Measurements from ENCODE around the gene RABGGTA. TPM values are rescaled to one million over a fixed set of nuclear protein-coding genes. Genes with fewer than 3 reads are reported as not detected.

Gene RABGGTA
- total RNA-seq, 6 experiments from 2014 or later: 25.4 to 31.4 (median 27.3) TPM

DNA sequence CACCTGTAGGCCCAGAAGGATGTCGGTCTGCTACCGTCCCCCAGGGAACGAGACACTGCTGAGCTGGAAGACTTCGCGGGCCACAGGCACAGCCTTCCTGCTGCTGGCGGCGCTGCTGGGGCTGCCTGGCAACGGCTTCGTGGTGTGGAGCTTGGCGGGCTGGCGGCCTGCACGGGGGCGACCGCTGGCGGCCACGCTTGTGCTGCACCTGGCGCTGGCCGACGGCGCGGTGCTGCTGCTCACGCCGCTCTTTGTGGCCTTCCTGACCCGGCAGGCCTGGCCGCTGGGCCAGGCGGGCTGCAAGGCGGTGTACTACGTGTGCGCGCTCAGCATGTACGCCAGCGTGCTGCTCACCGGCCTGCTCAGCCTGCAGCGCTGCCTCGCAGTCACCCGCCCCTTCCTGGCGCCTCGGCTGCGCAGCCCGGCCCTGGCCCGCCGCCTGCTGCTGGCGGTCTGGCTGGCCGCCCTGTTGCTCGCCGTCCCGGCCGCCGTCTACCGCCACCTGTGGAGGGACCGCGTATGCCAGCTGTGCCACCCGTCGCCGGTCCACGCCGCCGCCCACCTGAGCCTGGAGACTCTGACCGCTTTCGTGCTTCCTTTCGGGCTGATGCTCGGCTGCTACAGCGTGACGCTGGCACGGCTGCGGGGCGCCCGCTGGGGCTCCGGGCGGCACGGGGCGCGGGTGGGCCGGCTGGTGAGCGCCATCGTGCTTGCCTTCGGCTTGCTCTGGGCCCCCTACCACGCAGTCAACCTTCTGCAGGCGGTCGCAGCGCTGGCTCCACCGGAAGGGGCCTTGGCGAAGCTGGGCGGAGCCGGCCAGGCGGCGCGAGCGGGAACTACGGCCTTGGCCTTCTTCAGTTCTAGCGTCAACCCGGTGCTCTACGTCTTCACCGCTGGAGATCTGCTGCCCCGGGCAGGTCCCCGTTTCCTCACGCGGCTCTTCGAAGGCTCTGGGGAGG, 39.5 kb upstream of the RABGGTA start, which contains the start of gene LTB4R:
LTB4R (plus strand) TSS at position 857 of the 959 bp plus-strand sequence. CDS start 4,150 bp downstream, outside the sequence.
- Mint-ChIP-seq H3K27me3 (ENCODE audit: insufficient read depth) (peaks cover 10% of the 10 kb centered on the region), H3K9me3 (no peaks in the 10 kb centered on the region), H3K27ac (0 out of 2 replicates have a peak within 1 kb of the TSS, but pooled peaks have one; percentile 43), H3K4me3 (no peak within 1 kb of the TSS), H3K4me1 (ENCODE audit: low read depth) (peaks cover 23% of the 10 kb centered on the region), H3K36me3 (ENCODE audit: low read depth) (peaks cover 8% of the 10 kb centered on the region)
- DNase-seq: peak; percentile 68
- TF ChIP-seq, protein P1, sequence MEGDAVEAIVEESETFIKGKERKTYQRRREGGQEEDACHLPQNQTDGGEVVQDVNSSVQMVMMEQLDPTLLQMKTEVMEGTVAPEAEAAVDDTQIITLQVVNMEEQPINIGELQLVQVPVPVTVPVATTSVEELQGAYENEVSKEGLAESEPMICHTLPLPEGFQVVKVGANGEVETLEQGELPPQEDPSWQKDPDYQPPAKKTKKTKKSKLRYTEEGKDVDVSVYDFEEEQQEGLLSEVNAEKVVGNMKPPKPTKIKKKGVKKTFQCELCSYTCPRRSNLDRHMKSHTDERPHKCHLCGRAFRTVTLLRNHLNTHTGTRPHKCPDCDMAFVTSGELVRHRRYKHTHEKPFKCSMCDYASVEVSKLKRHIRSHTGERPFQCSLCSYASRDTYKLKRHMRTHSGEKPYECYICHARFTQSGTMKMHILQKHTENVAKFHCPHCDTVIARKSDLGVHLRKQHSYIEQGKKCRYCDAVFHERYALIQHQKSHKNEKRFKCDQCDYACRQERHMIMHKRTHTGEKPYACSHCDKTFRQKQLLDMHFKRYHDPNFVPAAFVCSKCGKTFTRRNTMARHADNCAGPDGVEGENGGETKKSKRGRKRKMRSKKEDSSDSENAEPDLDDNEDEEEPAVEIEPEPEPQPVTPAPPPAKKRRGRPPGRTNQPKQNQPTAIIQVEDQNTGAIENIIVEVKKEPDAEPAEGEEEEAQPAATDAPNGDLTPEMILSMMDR (IDR thresholded peaks at IDR 0.05): peak; percentile 72

DNA sequence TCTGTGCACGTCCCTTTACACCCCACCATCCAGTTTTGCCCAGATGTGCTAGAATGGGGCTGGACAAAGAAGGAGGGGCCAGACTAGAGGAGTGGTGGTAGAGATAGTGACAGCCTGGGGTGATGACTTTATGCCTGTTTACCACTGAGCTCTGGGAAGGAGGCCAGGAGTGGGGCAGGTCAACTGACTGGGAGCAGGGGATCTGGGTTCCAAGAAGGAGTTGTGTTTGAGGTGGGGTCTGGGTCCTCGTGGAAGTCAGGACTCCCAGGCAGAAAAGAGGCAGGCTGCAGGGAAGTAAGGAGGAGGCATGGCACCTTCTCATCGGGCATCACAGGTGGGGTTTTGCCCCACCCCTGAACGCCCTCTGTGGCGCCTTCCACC, 38.9 kb upstream of the RABGGTA start:
- H3K27ac Mint-ChIP-seq: 0 out of 2 replicates have a peak overlapping the region, but pooled peaks have one; percentile 43

DNA sequence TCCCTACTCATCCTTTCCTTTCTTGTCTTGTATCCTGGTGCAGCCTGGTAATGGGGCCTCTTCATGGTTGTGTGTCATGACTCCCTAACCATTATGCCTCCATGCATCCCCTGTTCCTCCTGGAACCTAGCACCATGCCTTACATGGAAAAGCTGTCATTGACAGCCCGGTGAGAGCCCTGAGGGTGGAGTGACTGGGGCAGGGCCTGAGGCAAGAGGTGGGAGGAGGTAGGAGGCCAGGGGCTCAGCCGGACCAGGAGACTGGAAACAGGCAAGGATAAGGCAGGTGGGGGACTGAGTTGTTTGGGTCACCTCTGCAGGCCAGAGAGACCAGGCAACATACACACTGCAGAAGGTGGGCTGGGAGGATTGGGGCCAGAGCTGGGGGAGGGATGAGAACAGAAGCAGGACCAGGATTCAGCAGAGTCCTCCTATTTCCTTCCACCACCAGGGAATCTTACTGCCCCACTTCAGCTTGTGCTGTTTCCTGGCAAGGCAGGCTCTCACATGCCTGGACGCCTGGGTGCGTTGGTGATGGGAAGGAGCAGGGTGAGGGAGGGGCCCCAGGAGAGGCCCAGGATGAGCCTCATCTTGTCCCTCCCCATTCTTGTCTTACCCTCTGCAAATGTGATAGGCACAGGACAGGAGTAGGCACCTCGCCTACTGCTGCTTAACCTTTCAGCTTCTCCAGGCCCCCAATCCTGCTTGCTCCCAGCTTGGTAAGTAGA, 38.3 kb upstream of the RABGGTA start, which contains the start of gene LTB4R2:
LTB4R2 (plus strand) TSS at position 603 of the 727 bp plus-strand sequence. CDS start 525 bp downstream, outside the sequence.
- Mint-ChIP-seq H3K36me3 (ENCODE audit: low read depth) (peaks cover 20% of the 10 kb centered on the region), H3K27ac (0 out of 2 replicates have a peak within 1 kb of the TSS, but pooled peaks have one; percentile 43), H3K9me3 (no peaks in the 10 kb centered on the region), H3K4me1 (ENCODE audit: low read depth) (peaks cover 23% of the 10 kb centered on the region), H3K27me3 (ENCODE audit: insufficient read depth) (peaks cover 4% of the 10 kb centered on the region), H3K4me3 (no peak within 1 kb of the TSS; the same call in 1 of the 2 replicates)
- TF ChIP-seq, protein P1 (IDR thresholded peaks at IDR 0.05): no peak
- DNase-seq: no peak

More for the DNA sequence above, 38.9 kb upstream of the RABGGTA start:
- Mint-ChIP-seq H3K4me1 (ENCODE audit: low read depth) (peaks cover 23% of the 10 kb centered on the region), H3K4me3 (no peak overlapping the region), H3K9me3 (no peaks in the 10 kb centered on the region), H3K27me3 (ENCODE audit: insufficient read depth) (peaks cover 6% of the 10 kb centered on the region), H3K36me3 (ENCODE audit: low read depth) (peaks cover 15% of the 10 kb centered on the region)
- DNase-seq: no peak
- TF ChIP-seq, protein P1 (IDR thresholded peaks at IDR 0.05): no peak

DNA sequence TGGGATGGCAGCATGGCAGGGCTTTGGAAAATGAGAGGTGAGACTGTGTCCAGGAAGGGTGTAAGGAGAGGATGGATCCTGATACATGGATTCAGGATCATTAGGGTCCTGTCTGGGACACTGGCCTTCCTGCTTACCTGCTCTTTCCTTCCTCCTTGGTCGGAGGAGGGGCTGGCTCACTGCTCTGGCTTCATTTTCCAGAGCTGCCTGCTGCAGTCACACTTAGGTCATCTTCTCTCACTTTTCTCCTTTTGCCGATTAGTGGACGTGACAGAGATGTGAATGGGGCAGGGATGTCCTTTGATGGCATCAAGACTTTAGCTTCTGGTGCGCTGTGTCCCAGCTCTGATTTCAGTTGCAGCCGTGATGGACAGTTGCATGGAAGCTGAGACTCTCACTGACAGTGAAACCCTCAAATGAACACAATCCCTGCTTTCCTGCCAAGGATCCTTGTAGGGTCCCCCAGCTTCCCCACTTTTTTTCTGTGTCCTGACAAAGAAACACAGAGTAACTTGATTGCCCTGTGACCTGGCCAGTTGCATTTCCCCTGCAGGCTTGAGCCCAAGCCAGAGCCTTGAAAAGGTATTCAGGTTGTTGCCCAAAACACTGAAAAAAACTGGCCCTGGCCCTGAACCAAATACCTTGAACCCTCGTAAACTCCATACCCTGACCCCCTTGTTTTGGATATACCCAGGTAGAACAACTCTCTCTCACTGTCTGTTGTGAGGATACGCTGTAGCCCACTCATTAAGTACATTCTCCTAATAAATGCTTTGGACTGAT, 37.1 kb upstream of the RABGGTA start:
- no peak overlapping the region for H3K4me3 Mint-ChIP-seq
- no peaks in the 10 kb centered on the region for H3K9me3 Mint-ChIP-seq
- TF ChIP-seq, protein P1 (IDR thresholded peaks at IDR 0.05): peak; percentile 45; the same call in 1 of the 2 replicates
- no peak overlapping the region for H3K27ac Mint-ChIP-seq
- H3K27me3 Mint-ChIP-seq (ENCODE audit: insufficient read depth): peaks cover 3% of the 10 kb centered on the region; the same call in 1 of the 2 replicates
- peaks cover 29% of the 10 kb centered on the region for H3K36me3 Mint-ChIP-seq (ENCODE audit: low read depth)
- no peak for DNase-seq
- H3K4me1 Mint-ChIP-seq (ENCODE audit: low read depth): peaks cover 23% of the 10 kb centered on the region
